ENCODE data around the gene PI4KA. TPM values are rescaled to one million over a fixed set of nuclear protein-coding genes. Genes with fewer than 3 reads are reported as not detected.
"Not testable (repeated sequence)": the region's sequence is repeated elsewhere in the genome, so short reads cannot be mapped to it uniquely, and the experiment has no call there.

PI4KA gene
- total and polyA plus RNA-seq, 2 experiments from 2014 or later, result 17.1 to 38.1 TPM

GRCh38 chr22:20839354-20839753 lies 19.3 kb downstream of the PI4KA start:
- H3K27ac ChIP-seq (ENCODE audit: low read depth); H3K4me3 ChIP-seq; H3K36me3 ChIP-seq (ENCODE audit: insufficient read depth); H3K27ac Mint-ChIP-seq; H3K4me3 Mint-ChIP-seq; DNase-seq (ENCODE audit: low spot score); H2AFZ ChIP-seq; H4K20me1 ChIP-seq (replicated peaks; ENCODE audit: insufficient read depth); H3F3A ChIP-seq (replicated peaks; ENCODE audit: low read depth); H3K27me3 ChIP-seq (ENCODE audit: insufficient read depth); H3K9me2 ChIP-seq (ENCODE audit: insufficient read depth); ATAC-seq; H3K36me3 Mint-ChIP-seq (ENCODE audit: low read depth); H3K4me2 ChIP-seq; H3K9me3 Mint-ChIP-seq; H3K27me3 Mint-ChIP-seq (ENCODE audit: insufficient read depth, low read depth, poor library complexity): not testable (repeated sequence)
- peaks cover 37% of the 10 kb centered on the region for H3K79me2 ChIP-seq (replicated peaks; ENCODE audit: insufficient read depth)
- H3K4me1 ChIP-seq (ENCODE audit: insufficient read depth), result peaks cover 18% of the 10 kb centered on the region
- peaks cover 25% of the 10 kb centered on the region for H3K4me1 Mint-ChIP-seq

GRCh38 chr22:20836987-20837823 lies 21.4 kb downstream of the PI4KA start:
- no peak overlapping the region for H3K4me3 Mint-ChIP-seq
- DNase-seq (ENCODE audit: low spot score) (no peak), ATAC-seq (no peak)
- no peaks in the 10 kb centered on the region for H3K36me3 ChIP-seq (ENCODE audit: insufficient read depth)
- peaks cover 1% of the 10 kb centered on the region for H3K27me3 Mint-ChIP-seq (ENCODE audit: insufficient read depth, low read depth, poor library complexity)
- no peak overlapping the region for H3K27ac ChIP-seq (ENCODE audit: low read depth)
- peaks cover 19% of the 10 kb centered on the region for H3K4me1 Mint-ChIP-seq
- H3K36me3 Mint-ChIP-seq (ENCODE audit: low read depth), result peaks cover 5% of the 10 kb centered on the region
- no peaks in the 10 kb centered on the region for H3K9me2 ChIP-seq (ENCODE audit: insufficient read depth)
- H3K4me2 ChIP-seq, result no peak overlapping the region
- no peaks in the 10 kb centered on the region; the same call in 1 of the 2 replicates for H4K20me1 ChIP-seq (replicated peaks; ENCODE audit: insufficient read depth)
- H3K4me3 ChIP-seq, result no peak overlapping the region
- no peak overlapping the region for H2AFZ ChIP-seq
- peaks cover 18% of the 10 kb centered on the region for H3K4me1 ChIP-seq (ENCODE audit: insufficient read depth)
- peaks cover 21% of the 10 kb centered on the region for H3K79me2 ChIP-seq (replicated peaks; ENCODE audit: insufficient read depth)
- no peak for TF ChIP-seq ETS1 (IDR thresholded peaks at IDR 0.05)
- no peak for TF ChIP-seq POLR2AphosphoS5 (IDR thresholded peaks at IDR 0.05; ENCODE audit: low read depth)
- TF ChIP-seq EZH2 (IDR thresholded peaks at IDR 0.05; ENCODE audit: low read depth, unreplicated experiment), result no peak
- H3K27me3 ChIP-seq (ENCODE audit: insufficient read depth), result no peaks in the 10 kb centered on the region
- no peak overlapping the region for H3K27ac Mint-ChIP-seq
- H3F3A ChIP-seq (replicated peaks; ENCODE audit: low read depth), result no peaks in the 10 kb centered on the region
- H3K9me3 Mint-ChIP-seq, result no peaks in the 10 kb centered on the region

GRCh38 chr22:20834725-20835124 lies 23.9 kb downstream of the PI4KA start:
- Mint-ChIP-seq H3K27me3 (ENCODE audit: insufficient read depth, low read depth, poor library complexity) (peaks cover 1% of the 10 kb centered on the region), H3K4me1 (no peaks in the 10 kb centered on the region), H3K4me3 (no peak overlapping the region), H3K36me3 (ENCODE audit: low read depth) (peaks cover 5% of the 10 kb centered on the region), H3K27ac (no peak overlapping the region), H3K9me3 (no peaks in the 10 kb centered on the region)
- ATAC-seq (no peak), DNase-seq (ENCODE audit: low spot score) (no peak)
- H3K4me3 ChIP-seq, result no peak overlapping the region
- H2AFZ ChIP-seq, result no peak overlapping the region
- H3K79me2 ChIP-seq (replicated peaks; ENCODE audit: insufficient read depth), result peaks cover 11% of the 10 kb centered on the region
- H3K27ac ChIP-seq (ENCODE audit: low read depth), result no peak overlapping the region
- H3K4me1 ChIP-seq (ENCODE audit: insufficient read depth), result no peaks in the 10 kb centered on the region
- no peaks in the 10 kb centered on the region for H3K27me3 ChIP-seq (ENCODE audit: insufficient read depth)
- no peaks in the 10 kb centered on the region for H3F3A ChIP-seq (replicated peaks; ENCODE audit: low read depth)
- H4K20me1 ChIP-seq (replicated peaks; ENCODE audit: insufficient read depth), result no peaks in the 10 kb centered on the region; the same call in 1 of the 2 replicates
- no peak overlapping the region for H3K4me2 ChIP-seq
- no peaks in the 10 kb centered on the region for H3K9me2 ChIP-seq (ENCODE audit: insufficient read depth)
- TF ChIP-seq CTCF (conservative IDR thresholded peaks at IDR 0.05; ENCODE audit: low read depth in 2 of 2) (no peak), EZH2phosphoT487 (IDR thresholded peaks at IDR 0.05; ENCODE audit: unreplicated experiment) (no peak), EZH2 (IDR thresholded peaks at IDR 0.05; ENCODE audit: low read depth, unreplicated experiment) (no peak), POLR2AphosphoS5 (IDR thresholded peaks at IDR 0.05; ENCODE audit: low read depth) (no peak), ZNF331 (CRISPR knock-in tag; IDR thresholded peaks at IDR 0.05; ENCODE audit: low read depth) (no peak), ZNF114 (CRISPR knock-in tag; IDR thresholded peaks at IDR 0.05) (no peak), NANOG (IDR thresholded peaks at IDR 0.05; ENCODE audit: borderline replicate concordance) (no peak), JUNB (IDR thresholded peaks at IDR 0.05; ENCODE audit: unreplicated experiment) (no peak), REST (IDR thresholded peaks at IDR 0.05; ENCODE audit: unreplicated experiment) (no peak)
- no peaks in the 10 kb centered on the region; the same call in 1 of the 2 replicates for H3K36me3 ChIP-seq (ENCODE audit: insufficient read depth)
